Prostate gland (tissue), 2 donors: ENCODE results near the gene FGF12. TPM values are rescaled to one million over a fixed set of nuclear protein-coding genes. Genes with fewer than 3 reads are reported as not detected.
"Not testable (repeated sequence)": the region's sequence is repeated elsewhere in the genome, so short reads cannot be mapped to it uniquely, and the experiment has no call there.

Source experiments
- DNase-seq: peaks from one replicate; pipeline ENCODE4 v3.0.0-alpha.2; 2019; ENCODE audit warnings: low spot score
- H3K27ac ChIP-seq, 2 donors: fragments of 200-600 bp; sonication (generic); 2 replicates each; pipeline ENCODE4 v1.5.1; 2017 to 2019
- H3K27me3 ChIP-seq: fragments of 200-600 bp; sonication (generic); replicated peaks from 2 replicates; pipeline ENCODE4 v1.5.1; 2019; ENCODE audit not compliant: insufficient read depth
- H3K36me3 ChIP-seq, 2 donors: fragments of 200-600 bp; sonication (generic); 1 replicate in 1 of 2; 2 replicates in 1 of 2; pipeline versions ENCODE4 v1.5.1 to v1.8.1; 2017 to 2019
- H3K4me1 ChIP-seq: fragments of 200-600 bp; sonication (generic); replicated peaks from 2 replicates; pipeline ENCODE4 v1.5.1; 2019
- H3K4me3 ChIP-seq, 2 donors: fragments of 200-600 bp; sonication (generic); 2 replicates each; pipeline ENCODE4 v1.5.1; 2017 to 2019
- H3K9me3 ChIP-seq: fragments of 200-600 bp; sonication (generic); 2 replicates; pipeline ENCODE4 v1.5.1; 2017
- POLR2A ChIP-seq: fragments of 450-650 bp; IDR thresholded peaks from one replicate; pipeline ENCODE4 v1.6.1; 2016; ENCODE audit warnings: antibody characterized with exemption, mild to moderate bottlenecking
- POLR2AphosphoS5 ChIP-seq: sonication (generic); formaldehyde crosslinking; IDR thresholded peaks from one replicate; pipeline ENCODE4 v1.6.1; 2017; ENCODE audit warnings: antibody characterized with exemption
- WGBS: methylation state at CpG from one replicate; pipeline ENCODE4 v1.1.5; 2018; 5-methylcytosine and 5-hydroxymethylcytosine counted together
- intact Hi-C: fragments of 100-400 bp; cut with DNase I; formaldehyde crosslinking; loops from one replicate; pipeline ENCODE4 v1.14.2; 2022
- total RNA-seq, 2 donors: library from RNA; depleted of rRNA; stranded (reverse); fragments of >200 nt; gene quantifications; one replicate each; pipeline ENCODE4 v1.1.0, GENCODE V29; 2016
- TF ChIP-seq, protein P1 (sequence below), 4 experiments: fragments of 200-600 bp in 2 of 4; fragments of 450-650 bp in 2 of 4; sonication (generic) in 2 of 4; IDR thresholded peaks; 1 replicate in 3 of 4; 2 replicates in 1 of 4; pipeline ENCODE4 v1.5.1; 2016 to 2019; ENCODE audit warnings: antibody characterized with exemption in 4 of 4, mild to moderate bottlenecking in 2 of 4, moderate library complexity in 2 of 4

Gene FGF12
- total RNA-seq, 2 donors from 2014 or later = 2.4 to 5.7 TPM

DNA sequence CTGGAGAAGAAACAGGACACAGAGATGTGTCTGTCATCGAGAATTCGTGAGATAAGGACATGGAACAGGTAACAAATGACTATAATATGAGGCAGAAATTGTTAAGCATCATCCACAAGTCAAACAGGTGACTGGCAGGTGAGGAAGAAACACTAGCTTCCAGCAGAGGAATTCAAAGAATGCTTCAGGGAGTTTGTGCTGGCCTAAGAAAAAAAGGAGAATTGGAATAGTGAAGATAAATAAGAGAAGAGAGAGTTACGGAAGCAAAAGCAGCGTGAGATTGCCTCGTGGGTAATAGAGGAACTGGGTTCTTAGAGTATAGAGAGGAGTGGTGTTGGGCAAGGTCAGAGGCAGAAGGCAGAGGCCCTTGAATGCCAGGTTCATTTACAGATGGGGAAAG is 22.9 kb upstream of the FGF12 start:
- H3K27me3 ChIP-seq = no peaks in the 10 kb centered on the region
- TF ChIP-seq POLR2A = no peak
- TF ChIP-seq, protein P1, sequence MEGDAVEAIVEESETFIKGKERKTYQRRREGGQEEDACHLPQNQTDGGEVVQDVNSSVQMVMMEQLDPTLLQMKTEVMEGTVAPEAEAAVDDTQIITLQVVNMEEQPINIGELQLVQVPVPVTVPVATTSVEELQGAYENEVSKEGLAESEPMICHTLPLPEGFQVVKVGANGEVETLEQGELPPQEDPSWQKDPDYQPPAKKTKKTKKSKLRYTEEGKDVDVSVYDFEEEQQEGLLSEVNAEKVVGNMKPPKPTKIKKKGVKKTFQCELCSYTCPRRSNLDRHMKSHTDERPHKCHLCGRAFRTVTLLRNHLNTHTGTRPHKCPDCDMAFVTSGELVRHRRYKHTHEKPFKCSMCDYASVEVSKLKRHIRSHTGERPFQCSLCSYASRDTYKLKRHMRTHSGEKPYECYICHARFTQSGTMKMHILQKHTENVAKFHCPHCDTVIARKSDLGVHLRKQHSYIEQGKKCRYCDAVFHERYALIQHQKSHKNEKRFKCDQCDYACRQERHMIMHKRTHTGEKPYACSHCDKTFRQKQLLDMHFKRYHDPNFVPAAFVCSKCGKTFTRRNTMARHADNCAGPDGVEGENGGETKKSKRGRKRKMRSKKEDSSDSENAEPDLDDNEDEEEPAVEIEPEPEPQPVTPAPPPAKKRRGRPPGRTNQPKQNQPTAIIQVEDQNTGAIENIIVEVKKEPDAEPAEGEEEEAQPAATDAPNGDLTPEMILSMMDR (IDR thresholded peaks at IDR 0.05) = no peak
- no peak for TF ChIP-seq POLR2AphosphoS5
- no peaks in the 10 kb centered on the region for H3K4me1 ChIP-seq
- H3K9me3 ChIP-seq = no peaks in the 10 kb centered on the region
- no peak overlapping the region for H3K27ac ChIP-seq
- WGBS = 55% methylated on average over 5 of the region's 5 CpGs
- intact Hi-C loops = no loop called here
- no peak overlapping the region for H3K4me3 ChIP-seq
- DNase-seq = no peak
- H3K36me3 ChIP-seq = no peaks in the 10 kb centered on the region

DNA sequence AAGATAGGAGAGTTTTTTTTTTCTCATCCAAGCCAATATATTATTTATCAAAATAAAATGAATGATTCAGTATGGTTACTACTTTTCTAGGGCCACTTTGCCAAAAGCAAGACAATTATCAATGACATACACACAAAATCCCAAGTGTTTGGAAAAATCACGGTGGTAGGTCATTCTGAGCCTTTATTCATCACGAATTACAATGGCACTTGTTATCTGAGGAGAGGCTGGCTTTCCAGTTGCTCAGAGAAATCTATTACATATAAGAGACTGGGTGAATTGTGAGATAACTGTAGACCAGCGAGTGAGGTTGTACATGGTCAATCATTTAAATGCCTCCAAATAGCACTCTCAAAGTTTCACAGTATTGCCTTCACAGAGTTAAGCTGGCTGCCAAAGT is 20.4 kb upstream of the FGF12 start:
- no peak for DNase-seq
- Histone ChIP-seq H3K4me1 (no peaks in the 10 kb centered on the region), H3K27ac (no peak overlapping the region), H3K4me3 (no peak overlapping the region), H3K27me3 (no peaks in the 10 kb centered on the region), H3K36me3 (no peaks in the 10 kb centered on the region), H3K9me3 (no peaks in the 10 kb centered on the region)
- TF ChIP-seq, protein P1 (IDR thresholded peaks at IDR 0.05) = no peak
- TF ChIP-seq POLR2A = no peak
- no peak for TF ChIP-seq POLR2AphosphoS5
- WGBS = 67% methylated on average over 3 of the region's 3 CpGs
- intact Hi-C loops = no loop called here

DNA sequence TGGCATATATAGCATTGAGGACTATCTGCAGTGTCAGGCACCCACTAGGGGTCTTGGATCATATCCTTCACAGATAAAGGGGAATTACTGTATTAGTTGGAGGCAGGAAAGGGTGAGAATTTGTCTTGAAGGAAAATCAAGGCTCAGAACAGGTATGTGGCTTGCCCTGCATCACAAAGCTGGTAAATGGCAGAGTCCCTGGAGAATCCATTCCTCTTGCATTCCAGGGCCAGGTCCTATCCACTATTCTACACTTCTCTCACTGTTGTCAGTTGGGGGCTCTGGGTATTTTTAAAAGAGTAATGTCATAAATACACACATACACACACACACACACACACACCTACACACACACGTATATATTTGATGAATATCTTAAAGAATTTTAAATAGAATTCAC is 19.8 kb upstream of the FGF12 start:
- Histone ChIP-seq H3K4me1 (no peaks in the 10 kb centered on the region), H3K36me3 (no peaks in the 10 kb centered on the region), H3K27me3 (no peaks in the 10 kb centered on the region), H3K9me3 (no peaks in the 10 kb centered on the region), H3K27ac (no peak overlapping the region), H3K4me3 (no peak overlapping the region)
- DNase-seq = no peak
- intact Hi-C loops = no loop called here
- WGBS = 53% methylated on average over 1 of the region's 1 CpG
- TF ChIP-seq POLR2A = no peak
- TF ChIP-seq POLR2AphosphoS5 = no peak
- TF ChIP-seq, protein P1 (IDR thresholded peaks at IDR 0.05) = no peak

DNA sequence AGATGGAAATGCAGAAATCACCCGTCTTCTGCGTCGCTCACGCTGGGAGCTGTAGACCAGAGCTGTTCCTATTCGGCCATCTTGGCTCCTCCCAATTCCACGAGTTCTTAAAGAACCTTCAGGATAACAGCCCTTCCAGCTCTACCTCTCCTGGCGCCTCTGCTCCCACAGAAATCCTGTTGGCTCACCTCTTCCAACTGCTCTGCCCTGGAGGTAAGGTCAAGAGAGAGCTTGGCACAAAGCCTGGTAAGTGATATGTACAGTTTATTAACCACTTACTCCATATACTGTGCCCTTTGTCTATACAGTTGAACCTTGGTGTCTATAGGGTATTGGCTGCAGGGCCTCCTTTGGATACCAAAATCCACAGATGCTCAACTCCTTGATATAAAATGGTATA is 17.8 kb upstream of the FGF12 start:
- no peaks in the 10 kb centered on the region for H3K36me3 ChIP-seq
- no peak for DNase-seq
- H3K9me3 ChIP-seq = no peaks in the 10 kb centered on the region
- H3K4me1 ChIP-seq = no peaks in the 10 kb centered on the region
- 85% methylated on average over 7 of the region's 7 CpGs for WGBS
- no peaks in the 10 kb centered on the region for H3K27me3 ChIP-seq
- H3K4me3 ChIP-seq = no peak overlapping the region
- intact Hi-C loops = no loop called here
- TF ChIP-seq, protein P1 (IDR thresholded peaks at IDR 0.05) = no peak
- TF ChIP-seq POLR2A (no peak), POLR2AphosphoS5 (no peak)
- H3K27ac ChIP-seq = no peak overlapping the region

DNA sequence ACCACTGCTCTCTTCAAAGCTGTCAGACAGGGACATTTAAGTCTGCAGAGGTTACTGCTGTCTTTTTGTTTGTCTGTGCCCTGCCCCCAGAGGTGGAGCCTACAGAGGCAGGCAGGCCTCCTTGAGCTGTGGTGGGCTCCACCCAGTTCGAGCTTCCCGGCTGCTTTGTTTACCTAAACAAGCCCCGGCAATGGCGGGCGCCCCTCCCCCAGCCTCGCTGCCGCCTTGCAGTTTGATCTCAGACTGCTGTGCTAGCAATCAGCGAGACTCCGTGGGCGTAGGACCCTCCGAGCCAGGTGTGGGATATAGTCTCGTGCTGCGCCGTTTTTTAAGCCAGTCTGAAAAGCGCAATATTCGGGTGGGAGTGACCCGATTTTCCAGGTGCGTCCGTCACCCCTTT is 17.3 kb upstream of the FGF12 start:
- H3K9me3 ChIP-seq, H3K27me3 ChIP-seq, H3K4me1 ChIP-seq, intact Hi-C loops, H3K36me3 ChIP-seq, DNase-seq, H3K27ac ChIP-seq, H3K4me3 ChIP-seq: not testable (repeated sequence)
- WGBS = 33% methylated on average over 14 of the region's 19 CpGs
